ENCODE results near the gene DGKG. TPM values are rescaled to one million over a fixed set of nuclear protein-coding genes. Genes with fewer than 3 reads are reported as not detected.

The DGKG gene
- total RNA-seq, 4 donors from 2014 or later = 0.70 to 13.2 (median 5.9) TPM

- no peaks in the 10 kb centered on the region for H3K36me3 ChIP-seq
- H3K4me3 ChIP-seq = no peak overlapping the region
- no peak for DNase-seq
- TF ChIP-seq CTCF (IDR thresholded peaks at IDR 0.05) (no peak), POLR2A (IDR thresholded peaks at IDR 0.05) (no peak)
- no peak overlapping the region for H3K27ac ChIP-seq
- no peaks in the 10 kb centered on the region for H3K4me1 ChIP-seq
- H3K9me3 ChIP-seq = no peaks in the 10 kb centered on the region
- H3K27me3 ChIP-seq = no peaks in the 10 kb centered on the region
Measured at GRCh38 chr3:186290796-186291195, 71.2 kb downstream of the DGKG start.

GRCh38 chr3:186287711-186288110 is 74.3 kb downstream of the DGKG start:
- Histone ChIP-seq H3K4me3 (no peak overlapping the region), H3K36me3 (no peaks in the 10 kb centered on the region), H3K4me1 (no peaks in the 10 kb centered on the region), H3K27me3 (no peaks in the 10 kb centered on the region), H3K27ac (no peak overlapping the region), H3K9me3 (no peaks in the 10 kb centered on the region)
- DNase-seq = no peak
- no peak for TF ChIP-seq CTCF (IDR thresholded peaks at IDR 0.05)

GRCh38 chr3:186286114-186286513 is 75.9 kb downstream of the DGKG start:
- Histone ChIP-seq H3K4me1 (no peaks in the 10 kb centered on the region), H3K4me3 (no peak overlapping the region), H3K9me3 (no peaks in the 10 kb centered on the region), H3K27me3 (no peaks in the 10 kb centered on the region), H3K27ac (no peak overlapping the region), H3K36me3 (no peaks in the 10 kb centered on the region)
- TF ChIP-seq CTCF (IDR thresholded peaks at IDR 0.05) = no peak
- TF ChIP-seq POLR2A (IDR thresholded peaks at IDR 0.05) = no peak
- DNase-seq = no peak

- no peak for TF ChIP-seq POLR2A (IDR thresholded peaks at IDR 0.05)
- TF ChIP-seq CTCF (IDR thresholded peaks at IDR 0.05) = no peak
- H3K9me3 ChIP-seq = no peaks in the 10 kb centered on the region
- H3K4me3 ChIP-seq = no peak overlapping the region
- H3K27me3 ChIP-seq = no peaks in the 10 kb centered on the region
- H3K4me1 ChIP-seq = no peaks in the 10 kb centered on the region
- DNase-seq = no peak
- H3K27ac ChIP-seq = no peak overlapping the region
- H3K36me3 ChIP-seq = no peaks in the 10 kb centered on the region
Measured at GRCh38 chr3:186284661-186285060, 77.4 kb downstream of the DGKG start.

- Histone ChIP-seq H3K27me3 (no peaks in the 10 kb centered on the region), H3K4me3 (no peak overlapping the region), H3K9me3 (no peaks in the 10 kb centered on the region), H3K27ac (no peak overlapping the region), H3K36me3 (no peaks in the 10 kb centered on the region), H3K4me1 (no peaks in the 10 kb centered on the region)
- TF ChIP-seq CTCF (IDR thresholded peaks at IDR 0.05) (no peak), POLR2A (IDR thresholded peaks at IDR 0.05) (no peak)
- DNase-seq = no peak
Measured at GRCh38 chr3:186284349-186284652, 77.7 kb downstream of the DGKG start.

- DNase-seq = no peak
- Histone ChIP-seq H3K36me3 (no peaks in the 10 kb centered on the region), H3K4me1 (no peaks in the 10 kb centered on the region), H3K27ac (no peak overlapping the region), H3K4me3 (no peak overlapping the region), H3K9me3 (no peaks in the 10 kb centered on the region), H3K27me3 (no peaks in the 10 kb centered on the region)
- no peak for TF ChIP-seq POLR2A (IDR thresholded peaks at IDR 0.05)
- no peak for TF ChIP-seq CTCF (IDR thresholded peaks at IDR 0.05)
Measured at GRCh38 chr3:186283651-186284348, 78.2 kb downstream of the DGKG start.

Data from Peyer's patch (tissue), 4 donors.